Measurements from ENCODE around the gene TPST2. TPM values are rescaled to one million over a fixed set of nuclear protein-coding genes. Genes with fewer than 3 reads are reported as not detected.

Gene TPST2
- polyA plus RNA-seq, 1 experiment, result 84.9 TPM

DNA sequence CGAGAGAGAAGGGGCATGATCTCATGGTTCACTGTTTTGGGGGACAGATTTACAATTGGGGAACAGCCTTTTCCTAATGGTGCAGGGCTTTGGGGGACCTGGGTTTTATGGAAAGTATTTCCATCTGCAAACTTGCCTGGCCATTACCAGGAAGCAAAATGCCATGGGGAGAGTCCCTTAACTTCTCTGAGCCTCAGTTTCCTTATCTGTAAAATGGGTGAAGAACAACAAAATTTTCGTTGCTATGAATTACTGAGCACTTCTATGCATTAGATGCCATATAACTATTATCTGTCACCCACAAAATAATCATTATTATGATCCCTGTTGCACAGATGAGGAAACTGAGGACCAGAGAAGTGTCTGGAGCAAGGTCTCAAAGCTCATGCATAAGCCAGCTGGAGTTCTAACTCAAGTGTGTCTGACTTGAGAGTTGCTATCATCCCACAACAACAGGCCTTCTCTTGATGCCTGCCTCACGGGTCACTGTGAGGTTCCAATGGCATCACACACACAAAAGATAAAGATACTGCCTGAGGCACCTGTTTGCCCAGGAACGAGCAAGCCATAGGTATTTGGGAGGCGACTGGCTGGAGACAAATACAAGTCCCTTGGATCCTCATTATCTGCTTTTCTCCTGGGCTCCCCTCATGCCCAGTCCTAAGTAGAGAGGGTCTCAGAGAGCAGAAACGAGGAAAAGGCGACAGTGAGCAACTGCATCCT is 15.8 kb downstream of the TPST2 start:
- DNase-seq (ENCODE audit: low read depth), result no peak
- CTCF ChIA-PET, result no interaction called here
- TF ChIP-seq, protein P1, sequence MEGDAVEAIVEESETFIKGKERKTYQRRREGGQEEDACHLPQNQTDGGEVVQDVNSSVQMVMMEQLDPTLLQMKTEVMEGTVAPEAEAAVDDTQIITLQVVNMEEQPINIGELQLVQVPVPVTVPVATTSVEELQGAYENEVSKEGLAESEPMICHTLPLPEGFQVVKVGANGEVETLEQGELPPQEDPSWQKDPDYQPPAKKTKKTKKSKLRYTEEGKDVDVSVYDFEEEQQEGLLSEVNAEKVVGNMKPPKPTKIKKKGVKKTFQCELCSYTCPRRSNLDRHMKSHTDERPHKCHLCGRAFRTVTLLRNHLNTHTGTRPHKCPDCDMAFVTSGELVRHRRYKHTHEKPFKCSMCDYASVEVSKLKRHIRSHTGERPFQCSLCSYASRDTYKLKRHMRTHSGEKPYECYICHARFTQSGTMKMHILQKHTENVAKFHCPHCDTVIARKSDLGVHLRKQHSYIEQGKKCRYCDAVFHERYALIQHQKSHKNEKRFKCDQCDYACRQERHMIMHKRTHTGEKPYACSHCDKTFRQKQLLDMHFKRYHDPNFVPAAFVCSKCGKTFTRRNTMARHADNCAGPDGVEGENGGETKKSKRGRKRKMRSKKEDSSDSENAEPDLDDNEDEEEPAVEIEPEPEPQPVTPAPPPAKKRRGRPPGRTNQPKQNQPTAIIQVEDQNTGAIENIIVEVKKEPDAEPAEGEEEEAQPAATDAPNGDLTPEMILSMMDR (IDR thresholded peaks at IDR 0.05; ENCODE audit: insufficient read depth, low read depth, low read length), result no peak
- Histone ChIP-seq H3K36me3 (ENCODE audit: control insufficient read depth, insufficient read depth, low read length) (0 out of 2 replicates have a peak, but pooled peaks cover 1% of the 10 kb centered on the region), H3K27me3 (ENCODE audit: control insufficient read depth, insufficient read depth, low read length) (no peaks in the 10 kb centered on the region), H3K4me3 (ENCODE audit: low read depth, low read length) (no peak overlapping the region)
- POLR2A ChIA-PET, result no interaction called here

DNA sequence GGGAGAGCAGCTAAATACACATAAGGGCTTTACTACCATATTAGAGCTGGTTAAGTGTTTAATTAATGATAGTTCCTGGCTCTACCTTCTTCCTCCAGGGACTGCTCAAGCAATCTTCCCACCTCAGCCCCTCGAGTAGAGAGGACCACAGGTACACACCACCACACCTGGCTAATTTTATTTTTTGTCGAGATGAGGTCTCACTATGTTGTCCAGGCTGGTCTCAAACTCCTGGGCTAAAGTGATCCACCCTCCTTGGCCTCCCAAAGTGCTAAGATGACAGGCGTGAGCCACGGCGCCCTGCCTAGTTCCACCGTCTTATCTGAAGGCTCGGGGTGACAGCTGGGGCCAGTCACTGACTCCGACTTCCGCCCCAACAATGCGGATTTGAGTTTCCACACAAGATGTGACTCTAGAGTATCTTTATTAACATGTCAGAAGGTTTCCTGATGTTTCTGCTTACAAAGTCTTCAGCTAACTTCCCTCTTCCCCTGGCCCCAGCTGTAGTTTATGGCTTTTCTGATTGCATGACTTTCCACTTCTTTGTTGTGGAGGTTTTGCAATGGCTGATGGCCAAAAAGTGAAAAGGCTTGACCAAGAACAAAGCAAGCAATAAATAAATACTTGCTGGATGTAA is 16.8 kb downstream of the TPST2 start:
- ChIA-PET CTCF (interaction anchor here (0.7 kb wide), 1 partner anchor 21 kb away, joined by 3 read pairs; no protein-coding TSS in a partner anchor), POLR2A (no interaction called here)
- DNase-seq (ENCODE audit: low read depth), result no peak
- no peaks in the 10 kb centered on the region for H3K27me3 ChIP-seq (ENCODE audit: control insufficient read depth, insufficient read depth, low read length)
- TF ChIP-seq, protein P1 (IDR thresholded peaks at IDR 0.05; ENCODE audit: insufficient read depth, low read depth, low read length), result no peak
- no peak overlapping the region for H3K4me3 ChIP-seq (ENCODE audit: low read depth, low read length)
- 0 out of 2 replicates have a peak, but pooled peaks cover 1% of the 10 kb centered on the region for H3K36me3 ChIP-seq (ENCODE audit: control insufficient read depth, insufficient read depth, low read length)

DNA sequence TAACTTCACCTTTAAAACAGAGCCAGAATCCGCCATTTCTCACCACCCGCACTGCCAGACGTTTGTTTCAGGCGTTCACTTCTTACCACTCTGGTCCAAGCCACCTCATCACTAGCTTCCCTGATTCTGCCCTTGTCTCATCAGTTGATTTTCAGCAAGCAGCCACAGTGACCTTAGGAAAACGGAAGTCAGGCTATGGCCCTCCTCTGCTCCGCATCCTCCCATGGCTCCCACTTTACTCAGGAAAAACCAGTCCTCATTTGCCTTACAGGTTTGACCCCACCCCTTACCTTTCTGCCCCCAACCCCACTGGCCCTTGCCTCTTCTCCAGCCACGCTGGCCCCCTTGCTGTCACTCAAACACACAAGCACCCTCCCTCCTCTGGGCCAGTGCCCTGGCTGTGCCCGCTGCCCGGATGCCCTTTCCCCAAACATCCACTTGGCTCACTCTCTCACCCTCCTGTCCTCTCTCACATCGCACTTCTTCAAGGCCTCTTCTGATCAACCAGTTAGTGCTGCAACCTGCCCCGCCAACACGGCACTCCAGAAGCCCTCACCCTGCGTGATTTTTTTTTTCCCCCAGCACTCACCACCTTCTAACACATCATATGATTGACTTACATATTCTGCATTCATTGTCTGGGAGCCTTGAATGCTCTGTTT is 18.9 kb downstream of the TPST2 start:
- Histone ChIP-seq H3K27me3 (ENCODE audit: control insufficient read depth, insufficient read depth, low read length) (no peaks in the 10 kb centered on the region), H3K36me3 (ENCODE audit: control insufficient read depth, insufficient read depth, low read length) (0 out of 2 replicates have a peak, but pooled peaks cover 1% of the 10 kb centered on the region), H3K4me3 (ENCODE audit: low read depth, low read length) (no peak overlapping the region)
- ChIA-PET CTCF (interaction anchor here (0.9 to 1.5 kb wide), 2 partner anchors 11 to 16 kb away, joined by 3 to 4 read pairs; no protein-coding TSS in a partner anchor), POLR2A (no interaction called here)
- no peak for DNase-seq (ENCODE audit: low read depth)
- TF ChIP-seq, protein P1 (IDR thresholded peaks at IDR 0.05; ENCODE audit: insufficient read depth, low read depth, low read length), result no peak

DNA sequence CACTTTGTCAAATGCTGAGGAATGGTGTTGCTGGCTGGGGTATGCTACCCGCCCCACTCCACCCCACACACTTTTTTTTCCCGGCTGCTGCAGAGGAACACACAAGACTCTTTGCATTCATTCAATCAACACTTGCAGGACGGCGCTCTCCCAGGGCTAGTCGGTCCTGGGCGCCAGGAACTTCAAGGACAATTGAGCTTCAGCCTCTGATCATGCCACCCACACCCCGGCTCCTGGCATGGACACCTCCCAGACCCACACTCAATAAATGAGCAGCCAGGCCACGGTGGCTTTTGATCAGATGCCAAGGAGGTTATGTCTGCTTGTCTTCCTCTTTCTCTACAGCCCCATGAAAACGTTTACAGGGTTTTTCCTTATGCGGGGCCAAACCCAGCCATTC is 19.8 kb downstream of the TPST2 start:
- ChIA-PET CTCF (interaction anchor here (0.7 kb wide), 1 partner anchor 15 kb away, joined by 4 read pairs; no protein-coding TSS in a partner anchor), POLR2A (no interaction called here)
- H3K36me3 ChIP-seq (ENCODE audit: control insufficient read depth, insufficient read depth, low read length), result peaks cover 2% of the 10 kb centered on the region; the same call in 1 of the 2 replicates
- no peak for DNase-seq (ENCODE audit: low read depth)
- TF ChIP-seq, protein P1 (IDR thresholded peaks at IDR 0.05; ENCODE audit: insufficient read depth, low read depth, low read length), result no peak
- no peak overlapping the region for H3K4me3 ChIP-seq (ENCODE audit: low read depth, low read length)
- no peaks in the 10 kb centered on the region for H3K27me3 ChIP-seq (ENCODE audit: control insufficient read depth, insufficient read depth, low read length)

DNA sequence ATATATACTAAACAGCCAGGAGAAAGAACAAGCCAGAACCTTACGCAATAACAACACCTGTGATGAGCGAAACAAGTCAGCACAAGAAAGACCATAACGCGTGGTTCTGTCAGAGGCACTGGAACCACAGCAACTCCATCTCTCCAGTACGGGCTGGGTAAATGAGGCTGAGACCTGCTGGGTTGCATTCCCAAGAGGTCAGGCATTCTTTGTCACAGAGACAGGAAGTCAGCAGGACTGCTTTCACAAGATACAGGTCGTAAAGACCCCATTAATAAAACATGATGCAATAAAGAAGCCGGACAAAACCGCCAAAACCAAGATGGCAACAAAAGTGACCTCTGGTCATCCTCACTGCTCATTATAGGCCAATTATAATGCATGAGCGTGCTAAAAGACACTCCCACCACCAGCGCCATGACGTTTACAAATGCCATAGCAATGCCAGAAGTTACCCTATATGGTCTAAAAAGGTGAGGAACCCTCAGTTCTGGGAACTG is 21.7 kb downstream of the TPST2 start:
- TF ChIP-seq, protein P1 (IDR thresholded peaks at IDR 0.05; ENCODE audit: insufficient read depth, low read depth, low read length), result no peak
- DNase-seq (ENCODE audit: low read depth), result no peak
- CTCF ChIA-PET, result no interaction called here
- POLR2A ChIA-PET, result no interaction called here
- peaks cover 8% of the 10 kb centered on the region; the same call in 1 of the 2 replicates for H3K36me3 ChIP-seq (ENCODE audit: control insufficient read depth, insufficient read depth, low read length)
- H3K27me3 ChIP-seq (ENCODE audit: control insufficient read depth, insufficient read depth, low read length), result no peaks in the 10 kb centered on the region
- no peak overlapping the region for H3K4me3 ChIP-seq (ENCODE audit: low read depth, low read length)
